Retina (tissue), 1 donor: ENCODE results near the gene CDYL2.
"Not testable (repeated sequence)": the region's sequence is repeated elsewhere in the genome, so short reads cannot be mapped to it uniquely, and the experiment has no call there.

Experiments
- DNase-seq: peaks from one replicate; pipeline ENCODE4 v3.0.0-alpha.2; 2016

The CDYL2 gene

DNA sequence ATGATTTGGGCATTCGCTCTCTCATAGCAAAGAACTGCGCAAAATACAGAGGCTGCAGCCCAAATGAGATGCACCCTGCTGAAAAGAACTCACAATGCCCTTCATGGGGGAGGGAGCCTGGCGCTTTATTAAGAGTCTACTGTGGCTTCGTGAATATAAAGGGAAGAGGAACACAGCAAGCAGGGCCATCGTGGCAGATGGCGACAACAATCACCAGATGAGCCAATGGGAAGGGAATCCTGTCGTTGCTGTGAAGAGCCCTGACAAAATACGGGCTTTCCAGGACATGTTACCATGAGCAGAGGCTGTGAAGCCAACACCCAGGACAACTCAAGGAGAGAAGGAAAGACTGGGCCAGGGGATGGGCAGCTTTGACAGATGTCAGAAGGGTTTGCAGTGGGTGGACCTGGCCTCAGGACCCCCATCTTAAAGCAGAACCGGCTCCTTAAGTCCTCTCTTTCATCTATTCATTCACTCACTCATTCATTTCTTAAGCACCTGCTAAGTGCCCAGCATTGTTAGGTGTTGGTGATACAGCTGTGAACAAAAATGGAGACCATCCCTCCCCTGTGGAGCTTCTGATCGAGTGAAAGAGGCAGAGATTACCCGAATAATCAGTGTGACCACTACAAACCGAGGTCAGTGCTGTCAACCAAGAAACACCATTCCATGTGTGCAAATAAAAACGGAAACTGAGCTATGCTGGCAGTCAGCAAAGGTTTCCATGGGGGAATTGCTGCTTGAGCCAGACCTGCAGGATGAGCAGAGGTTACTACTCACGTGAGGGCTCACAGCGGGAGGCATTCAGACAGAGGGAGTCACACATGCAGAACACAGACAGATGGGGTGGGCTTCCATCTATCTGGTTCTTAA is 137.8 kb downstream of the CDYL2 start:
- DNase-seq = peak; percentile 21

- no peak for DNase-seq
Observed at GRCh38 chr16:80665356-80665755, 139.0 kb downstream of the CDYL2 start.

- no peak for DNase-seq
Observed at GRCh38 chr16:80664786-80665185, 139.6 kb downstream of the CDYL2 start.

DNA sequence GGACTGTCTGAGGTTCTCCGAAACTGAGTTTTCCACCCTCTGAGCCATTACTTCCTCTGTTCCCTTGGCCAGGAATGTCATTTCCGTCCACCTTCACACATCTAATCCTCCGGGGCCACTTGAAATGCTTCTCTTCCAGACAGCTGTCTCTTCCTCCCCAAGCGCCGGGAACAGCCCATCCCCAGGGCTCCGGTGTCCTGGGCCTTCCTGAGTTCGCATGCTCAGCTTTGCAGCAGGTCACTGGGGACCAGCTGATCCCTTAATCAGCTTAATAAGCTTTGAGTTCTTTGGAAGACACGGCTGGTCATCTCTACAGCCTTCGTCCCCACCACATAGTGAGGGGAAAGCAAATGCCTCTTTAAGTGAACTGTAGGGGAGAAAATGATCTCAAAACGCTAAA is 140.2 kb downstream of the CDYL2 start:
- DNase-seq = peak; percentile 14

DNA sequence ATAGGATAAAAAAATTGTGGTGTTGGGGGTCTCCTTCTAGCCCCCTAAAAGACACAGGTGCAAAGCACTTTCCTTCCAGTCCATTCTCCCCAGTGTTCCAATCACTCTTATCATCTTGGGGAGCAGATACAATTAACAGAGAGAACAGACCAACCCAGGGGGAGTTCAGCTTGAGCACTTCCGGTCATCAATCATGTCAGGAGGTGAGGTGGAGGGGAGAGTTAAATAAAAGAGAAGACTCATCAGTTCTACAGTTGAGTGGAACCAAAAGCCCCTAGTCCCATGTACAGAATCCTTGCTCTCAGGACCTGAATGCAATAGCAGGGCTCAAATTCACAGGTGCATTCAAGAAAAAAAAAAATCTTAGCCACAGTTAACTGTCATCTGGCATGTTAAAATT is 141.3 kb downstream of the CDYL2 start:
- DNase-seq = no peak

DNA sequence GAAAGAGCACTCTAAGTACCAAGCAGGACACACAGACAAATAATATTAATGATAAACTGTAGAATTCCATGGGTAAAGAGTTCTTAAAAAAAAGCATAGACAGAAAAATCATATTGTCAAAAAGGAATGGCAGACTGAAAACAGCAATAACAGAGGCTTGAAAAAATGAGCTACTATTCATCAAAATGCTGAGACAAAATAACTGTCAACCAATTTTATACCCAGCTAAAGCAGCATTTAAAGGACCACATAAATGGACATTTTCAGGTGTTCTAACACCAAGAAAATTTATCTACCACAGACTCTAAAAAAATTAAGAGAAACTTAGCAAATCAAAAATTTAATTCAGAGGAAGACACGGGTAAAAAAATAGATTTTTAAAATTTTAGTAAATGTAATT is 144.5 kb downstream of the CDYL2 start:
- no peak for DNase-seq

DNA sequence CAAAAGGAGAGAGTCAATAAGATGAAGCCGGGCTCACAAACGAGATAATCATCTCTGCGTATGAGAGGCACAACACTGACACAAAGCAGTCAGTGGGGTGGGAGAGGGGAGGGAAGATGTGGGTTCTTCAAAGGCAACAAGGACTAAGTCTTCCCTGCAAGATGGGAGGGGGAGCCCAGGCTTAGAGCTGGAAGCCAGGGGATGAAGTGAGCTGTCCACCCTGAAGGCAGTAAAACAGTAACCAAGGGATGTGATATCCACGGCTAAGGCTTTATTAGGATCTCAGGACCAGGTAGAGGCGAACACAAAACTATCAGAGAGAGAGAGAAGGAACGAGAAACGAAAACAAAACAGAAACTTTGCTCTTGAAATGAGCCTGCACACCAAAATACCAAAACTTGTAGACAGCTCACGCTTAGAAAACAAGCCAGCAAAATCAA is 147.7 kb downstream of the CDYL2 start:
- DNase-seq = peak; percentile 6

DNA sequence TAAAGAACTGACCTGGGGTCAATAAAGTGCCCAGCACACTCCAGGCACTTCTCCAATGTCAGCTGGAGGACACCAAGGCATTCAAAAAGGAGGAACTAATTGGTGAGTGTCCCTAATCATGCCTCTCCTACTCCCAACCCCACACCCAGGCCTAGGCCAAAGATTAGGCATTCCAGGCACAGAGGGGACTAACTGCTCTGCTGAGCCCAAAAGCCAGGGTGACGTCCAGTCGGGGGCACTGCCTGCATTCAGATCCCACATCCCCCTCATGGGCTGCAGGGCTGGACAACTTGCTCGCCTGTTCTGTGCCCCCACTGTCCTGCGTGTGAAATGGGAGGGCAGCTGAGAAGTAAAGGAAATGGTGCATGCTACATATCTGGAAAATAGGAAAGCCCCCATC is 148.2 kb downstream of the CDYL2 start:
- DNase-seq = no peak

GRCh38 chr16:80655751-80656150 is 148.6 kb downstream of the CDYL2 start:
- DNase-seq = no peak

DNA sequence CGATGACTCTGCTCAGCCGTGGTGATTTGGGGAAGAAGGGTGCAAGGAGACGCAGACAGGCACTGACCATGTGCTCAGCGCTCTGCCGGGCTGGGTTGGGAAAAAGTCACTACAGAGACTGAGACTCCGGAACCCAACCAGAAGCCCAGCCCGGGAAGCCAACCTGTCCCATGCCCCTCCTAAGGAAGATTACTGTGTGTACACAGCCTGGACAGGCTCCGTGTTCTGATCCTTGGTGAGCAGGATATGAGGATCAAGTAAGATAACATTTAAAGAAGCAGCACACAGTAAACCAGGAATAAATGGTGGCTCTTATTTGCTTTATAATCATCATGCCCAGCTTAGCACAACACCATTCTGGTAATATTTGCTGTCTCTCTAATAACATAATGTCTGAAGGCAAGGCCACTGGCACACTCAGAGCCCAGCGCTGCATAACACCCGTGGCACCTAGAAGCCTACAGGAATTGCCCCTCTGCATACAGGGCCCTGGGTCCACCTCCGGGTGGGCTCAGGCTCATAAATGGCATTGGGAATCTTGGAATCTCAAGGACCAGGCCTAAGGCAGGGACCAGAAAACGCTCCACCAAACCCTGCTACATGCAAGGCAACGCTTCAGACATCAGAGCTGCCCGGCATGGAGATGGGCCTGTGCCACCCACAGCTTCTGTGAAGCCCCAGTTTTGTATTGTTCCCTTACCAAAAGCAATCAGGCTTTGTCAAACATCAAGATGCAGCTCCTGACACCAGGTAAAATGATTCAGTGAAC is 150.1 kb downstream of the CDYL2 start:
- DNase-seq = no peak

GRCh38 chr16:80652441-80652840 is 152.0 kb downstream of the CDYL2 start:
- DNase-seq = no peak

GRCh38 chr16:80650281-80650680 is 154.1 kb downstream of the CDYL2 start:
- not testable (repeated sequence) for DNase-seq

DNA sequence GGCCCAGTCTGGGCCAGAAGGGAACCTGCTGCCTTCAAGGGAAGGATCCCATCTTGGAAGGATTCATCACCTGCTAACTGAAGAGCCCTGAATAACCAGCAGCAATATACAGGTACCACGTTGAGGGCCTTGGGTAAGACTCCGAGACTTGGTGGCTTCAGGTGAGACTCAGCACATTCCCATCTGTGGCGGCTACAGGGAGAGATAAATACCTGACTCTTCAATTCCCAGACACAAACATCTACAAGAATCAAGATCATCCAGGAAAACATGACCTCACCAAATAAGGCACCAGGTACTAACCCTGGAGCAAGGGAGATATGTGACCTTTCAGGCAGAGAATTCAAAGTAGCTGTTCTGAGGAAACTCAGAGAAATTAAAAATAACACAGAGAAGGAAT is 164.1 kb downstream of the CDYL2 start:
- DNase-seq = no peak

GRCh38 chr16:80639636-80640035 is 164.8 kb downstream of the CDYL2 start:
- no peak for DNase-seq

DNA sequence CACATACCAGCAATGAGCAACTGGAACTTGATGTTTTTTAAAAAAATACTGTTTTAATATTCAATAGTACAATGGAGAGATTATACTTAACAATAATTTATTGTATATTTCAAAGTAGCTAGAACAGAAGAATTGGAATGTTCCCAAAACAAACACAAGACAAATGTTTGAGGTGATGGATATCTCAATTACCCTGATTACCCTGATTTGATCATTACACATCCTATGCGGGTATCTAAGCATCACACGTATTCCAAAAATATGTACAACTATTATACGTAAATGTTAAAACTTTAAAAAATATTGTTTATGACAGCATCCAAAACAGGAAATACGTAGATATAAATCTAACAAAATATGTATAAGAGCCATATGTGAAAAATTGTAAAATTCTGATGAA is 166.8 kb downstream of the CDYL2 start:
- DNase-seq = no peak

DNA sequence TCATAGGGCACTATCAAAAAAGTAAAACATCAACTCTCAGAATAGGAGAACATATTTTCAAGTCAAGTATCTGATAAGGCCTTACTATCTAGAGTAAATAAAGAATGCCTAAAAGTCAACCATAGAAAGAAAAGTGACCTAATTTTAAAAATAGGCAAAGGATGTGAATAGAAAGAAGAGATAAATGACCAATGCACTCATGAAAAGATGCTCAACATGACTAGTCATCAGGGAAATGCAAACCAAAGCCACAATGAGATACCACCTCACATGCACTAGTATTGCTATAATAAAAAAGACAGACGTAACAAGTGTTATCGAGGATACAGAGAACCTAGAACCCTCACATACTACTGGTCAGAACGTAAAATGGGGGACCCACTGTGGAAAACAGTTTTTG is 172.8 kb downstream of the CDYL2 start:
- DNase-seq = no peak

DNA sequence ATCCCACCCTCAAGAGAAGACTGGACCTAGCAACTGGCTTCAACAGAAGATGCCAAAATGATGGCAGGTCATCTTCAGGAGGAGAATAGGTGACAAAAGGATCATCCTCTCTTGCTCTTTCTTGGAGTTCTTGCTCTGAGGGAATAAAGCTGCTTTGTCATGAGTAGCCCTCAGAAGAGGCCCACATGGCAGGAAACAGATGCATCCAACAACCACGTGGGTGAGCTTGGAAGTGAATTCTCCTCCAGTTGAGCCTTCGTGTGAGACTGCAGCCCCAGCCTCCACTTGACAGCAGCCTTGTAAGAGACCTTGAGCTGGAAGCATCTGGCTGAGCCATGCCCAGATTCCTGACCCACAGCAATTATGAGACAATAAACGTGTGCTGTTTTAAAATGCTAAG is 176.1 kb downstream of the CDYL2 start:
- DNase-seq = no peak

DNA sequence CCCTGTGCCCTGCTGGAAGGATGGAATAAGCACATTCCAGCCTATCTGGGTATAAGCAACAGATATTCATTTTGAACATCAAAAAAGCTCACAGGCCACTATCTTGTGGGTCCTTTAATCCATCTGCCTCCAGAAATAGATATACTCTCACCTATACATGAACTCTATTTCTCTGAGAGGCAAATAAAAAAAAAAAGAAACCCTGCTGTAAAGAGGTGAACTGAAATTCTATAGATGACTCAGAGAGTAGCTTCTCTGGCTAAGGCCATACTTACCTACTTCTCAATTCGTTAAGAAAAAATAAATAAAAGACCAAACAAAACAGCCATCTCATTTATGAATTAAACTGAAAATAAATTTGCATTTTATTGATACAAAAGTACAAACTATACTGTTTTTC is 177.3 kb downstream of the CDYL2 start:
- no peak for DNase-seq

GRCh38 chr16:80623376-80623775 is 181.0 kb downstream of the CDYL2 start:
- no peak for DNase-seq

GRCh38 chr16:80622007-80622406 is 182.4 kb downstream of the CDYL2 start:
- DNase-seq = no peak

GRCh38 chr16:80620736-80621605 is 183.4 kb downstream of the CDYL2 start:
- peak; percentile 65 for DNase-seq

DNA sequence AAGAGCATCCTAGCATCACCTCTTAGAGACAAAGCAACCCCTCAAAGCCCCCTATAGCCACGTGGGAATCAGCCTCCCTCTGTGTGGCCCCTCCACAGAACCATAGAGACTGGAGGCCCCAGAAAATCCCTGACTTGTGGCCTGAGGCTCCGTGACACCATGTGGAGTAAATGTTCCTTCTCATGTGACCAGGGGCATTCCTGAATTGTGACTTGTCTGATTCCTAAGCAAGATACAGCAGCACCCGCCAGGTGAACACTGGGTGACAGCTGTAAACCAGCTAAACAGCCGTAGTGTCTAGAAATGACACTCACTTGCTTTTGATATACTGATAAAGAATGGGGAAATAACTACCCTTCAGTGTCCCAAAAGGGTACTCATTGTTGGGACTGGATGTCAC is 184.6 kb downstream of the CDYL2 start:
- DNase-seq = no peak
